Suprapubic skin (tissue), 4 donors: Measurements from ENCODE around the gene MIB2.

Experiments
- POLR2A ChIP-seq, 2 donors: fragments of 450-650 bp; IDR thresholded peaks; one replicate each; pipeline ENCODE4 v1.6.1; 2017; ENCODE audit warnings: antibody characterized with exemption in 2 of 2, mild to moderate bottlenecking in 2 of 2, moderate library complexity in 2 of 2
- POLR2AphosphoS5 ChIP-seq, 3 donors: sonication (generic); formaldehyde crosslinking; IDR thresholded peaks; one replicate each; pipeline ENCODE4 v1.6.1; 2017; ENCODE audit warnings: antibody characterized with exemption in 3 of 3
- TF ChIP-seq, protein P1 (sequence below), 2 donors: fragments of 200-600 bp in 1 of 2; fragments of 450-650 bp in 1 of 2; sonication (generic) in 1 of 2; IDR thresholded peaks; one replicate each; pipeline ENCODE4 v1.5.1; 2016 to 2019; ENCODE audit warnings: antibody characterized with exemption in 2 of 2, mild to moderate bottlenecking in 1 of 2, moderate library complexity in 1 of 2

DNA sequence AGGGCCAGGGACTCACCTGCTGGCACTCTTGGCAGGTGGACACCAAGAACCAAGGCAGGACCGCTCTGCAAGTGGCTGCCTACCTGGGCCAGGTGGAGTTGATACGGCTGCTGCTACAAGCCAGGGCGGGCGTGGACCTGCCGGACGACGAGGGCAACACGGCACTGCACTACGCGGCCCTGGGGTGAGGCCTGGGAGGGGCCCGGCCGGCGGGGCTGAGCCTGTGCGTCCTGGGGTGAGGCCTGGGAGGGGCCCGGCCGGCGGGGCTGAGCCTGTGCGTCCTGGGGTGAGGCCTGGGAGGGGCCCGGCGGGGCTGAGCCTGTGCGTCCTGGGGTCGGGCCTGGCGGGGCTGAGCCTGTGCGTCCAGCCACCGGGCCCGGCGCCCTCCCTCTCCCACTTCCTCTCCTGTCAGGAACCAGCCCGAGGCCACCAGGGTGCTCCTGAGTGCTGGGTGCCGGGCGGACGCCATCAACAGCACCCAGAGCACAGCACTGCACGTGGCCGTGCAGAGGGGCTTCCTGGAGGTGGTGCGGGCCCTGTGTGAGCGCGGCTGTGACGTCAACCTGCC is 12.0 kb downstream of the MIB2 start:
- TF ChIP-seq, protein P1, sequence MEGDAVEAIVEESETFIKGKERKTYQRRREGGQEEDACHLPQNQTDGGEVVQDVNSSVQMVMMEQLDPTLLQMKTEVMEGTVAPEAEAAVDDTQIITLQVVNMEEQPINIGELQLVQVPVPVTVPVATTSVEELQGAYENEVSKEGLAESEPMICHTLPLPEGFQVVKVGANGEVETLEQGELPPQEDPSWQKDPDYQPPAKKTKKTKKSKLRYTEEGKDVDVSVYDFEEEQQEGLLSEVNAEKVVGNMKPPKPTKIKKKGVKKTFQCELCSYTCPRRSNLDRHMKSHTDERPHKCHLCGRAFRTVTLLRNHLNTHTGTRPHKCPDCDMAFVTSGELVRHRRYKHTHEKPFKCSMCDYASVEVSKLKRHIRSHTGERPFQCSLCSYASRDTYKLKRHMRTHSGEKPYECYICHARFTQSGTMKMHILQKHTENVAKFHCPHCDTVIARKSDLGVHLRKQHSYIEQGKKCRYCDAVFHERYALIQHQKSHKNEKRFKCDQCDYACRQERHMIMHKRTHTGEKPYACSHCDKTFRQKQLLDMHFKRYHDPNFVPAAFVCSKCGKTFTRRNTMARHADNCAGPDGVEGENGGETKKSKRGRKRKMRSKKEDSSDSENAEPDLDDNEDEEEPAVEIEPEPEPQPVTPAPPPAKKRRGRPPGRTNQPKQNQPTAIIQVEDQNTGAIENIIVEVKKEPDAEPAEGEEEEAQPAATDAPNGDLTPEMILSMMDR (IDR thresholded peaks at IDR 0.05) = no peak
- TF ChIP-seq POLR2AphosphoS5 (IDR thresholded peaks at IDR 0.05) (no peak), POLR2A (IDR thresholded peaks at IDR 0.05) (no peak)
